Putamen (tissue), 1 donor: ENCODE measurements around the gene CRIM1.

Experiments
- DNase-seq: peaks from one replicate; pipeline ENCODE4 v3.0.0-alpha.2; 2016; ENCODE audit warnings: low spot score

CRIM1 gene

GRCh38 chr2:36423619-36424120 lies 68.1 kb downstream of the CRIM1 start:
- no peak for DNase-seq

GRCh38 chr2:36425608-36426355 lies 70.2 kb downstream of the CRIM1 start:
- DNase-seq: no peak

GRCh38 chr2:36427790-36428243 lies 72.2 kb downstream of the CRIM1 start:
- no peak for DNase-seq

GRCh38 chr2:36430549-36430948 lies 75.0 kb downstream of the CRIM1 start:
- DNase-seq: no peak

GRCh38 chr2:36432479-36432878 lies 76.9 kb downstream of the CRIM1 start:
- DNase-seq: no peak

GRCh38 chr2:36433311-36434217 lies 78.0 kb downstream of the CRIM1 start:
- DNase-seq: no peak

GRCh38 chr2:36438449-36438977 lies 82.9 kb downstream of the CRIM1 start:
- no peak for DNase-seq

- no peak for DNase-seq
Observed at GRCh38 chr2:36439084-36439483, 83.5 kb downstream of the CRIM1 start.

- DNase-seq: no peak
Observed at GRCh38 chr2:36441065-36441625, 85.6 kb downstream of the CRIM1 start.

- DNase-seq: no peak
Observed at GRCh38 chr2:36441816-36442215, 86.2 kb downstream of the CRIM1 start.

- DNase-seq: no peak
Observed at GRCh38 chr2:36444216-36444936, 88.8 kb downstream of the CRIM1 start.

GRCh38 chr2:36445185-36445866 lies 89.7 kb downstream of the CRIM1 start:
- no peak for DNase-seq

- no peak for DNase-seq
Observed at GRCh38 chr2:36446294-36446693, 90.7 kb downstream of the CRIM1 start.

GRCh38 chr2:36449213-36449612 lies 93.6 kb downstream of the CRIM1 start:
- DNase-seq: no peak

- DNase-seq: no peak
Observed at GRCh38 chr2:36449943-36450392, 94.4 kb downstream of the CRIM1 start.

- no peak for DNase-seq
Observed at GRCh38 chr2:36450466-36451196, 95.1 kb downstream of the CRIM1 start.

- no peak for DNase-seq
Observed at GRCh38 chr2:36451512-36451911, 95.9 kb downstream of the CRIM1 start.

- no peak for DNase-seq
Observed at GRCh38 chr2:36452260-36452659, 96.7 kb downstream of the CRIM1 start.

- no peak for DNase-seq
Observed at GRCh38 chr2:36453652-36454051, 98.1 kb downstream of the CRIM1 start.

- no peak for DNase-seq
Observed at GRCh38 chr2:36455011-36455410, 99.4 kb downstream of the CRIM1 start.
